Fibroblast of lung (primary cell): ENCODE measurements around the gene ITPR1. TPM values are rescaled to one million over a fixed set of nuclear protein-coding genes. Genes with fewer than 3 reads are reported as not detected.

ENCODE experiments used
- DNase-seq, 2 donors: peaks; one replicate each; pipeline versions ENCODE4 v3.0.0 to v3.0.0-alpha.2; 2010; ENCODE audit warnings: low read depth in 2 of 2
- H2AFZ ChIP-seq: 2 replicates; pipeline ENCODE4 v1.5.1; 2012; ENCODE audit warnings: low read length, control low read depth, inconsistent platforms
- H3K27ac ChIP-seq: 2 replicates; pipeline ENCODE4 v1.5.1; 2011; ENCODE audit warnings: low read length, control low read depth; ENCODE audit not compliant: insufficient read depth
- H3K27me3 ChIP-seq: 2 replicates; pipeline ENCODE4 v1.5.1; 2011; ENCODE audit warnings: mild to moderate bottlenecking, low read length; ENCODE audit not compliant: control insufficient read depth, insufficient read depth
- H3K36me3 ChIP-seq: 2 replicates; pipeline ENCODE4 v1.5.1; 2011; ENCODE audit warnings: low read length; ENCODE audit not compliant: control insufficient read depth, insufficient read depth
- H3K4me1 ChIP-seq: 2 replicates; pipeline ENCODE4 v1.5.1; 2011; ENCODE audit warnings: low read length; ENCODE audit not compliant: control insufficient read depth, insufficient read depth; ENCODE audit errors: extremely low read depth
- H3K4me2 ChIP-seq: 2 replicates; pipeline ENCODE4 v1.5.1; 2011; ENCODE audit warnings: low read length, control low read depth; ENCODE audit not compliant: insufficient read depth; ENCODE audit errors: extremely low read depth
- H3K4me3 ChIP-seq, 4 experiments: fragments of 200-600 bp in 1 of 4; sonication (generic) in 1 of 4; replicated peaks in 1 of 4; 2 replicates each; pipeline ENCODE4 v1.5.1; 2011 to 2016; ENCODE audit warnings: low read length in 4 of 4, low read depth in 3 of 4, mild to moderate bottlenecking in 3 of 4, control low read depth in 2 of 4, inconsistent platforms in 1 of 4, mixed read lengths in 1 of 4; ENCODE audit not compliant: insufficient read depth in 1 of 4; ENCODE audit errors: control extremely low read depth in 1 of 4
- H3K79me2 ChIP-seq: 2 replicates; pipeline ENCODE4 v1.5.1; 2012; ENCODE audit warnings: mild to moderate bottlenecking, low read length, inconsistent platforms; ENCODE audit not compliant: control insufficient read depth, insufficient read depth
- H3K9ac ChIP-seq: 2 replicates; pipeline ENCODE4 v1.5.1; 2011; ENCODE audit warnings: mild to moderate bottlenecking, low read length, control low read depth; ENCODE audit not compliant: insufficient read depth
- H3K9me3 ChIP-seq: 2 replicates; pipeline ENCODE4 v1.5.1; 2012; ENCODE audit warnings: low read depth, low read length; ENCODE audit not compliant: control insufficient read depth, insufficient read depth
- H4K20me1 ChIP-seq: 2 replicates; pipeline ENCODE4 v1.5.1; 2011; ENCODE audit warnings: low read length; ENCODE audit not compliant: control insufficient read depth, insufficient read depth; ENCODE audit errors: extremely low read depth
- CTCF ChIP-seq, 2 donors: IDR thresholded peaks in 1 of 2; conservative IDR thresholded peaks in 1 of 2; 1 replicate in 1 of 2; 2 replicates in 1 of 2; pipeline ENCODE4 v1.5.1; 2011 to 2012; ENCODE audit warnings: low read length in 2 of 2, control low read depth in 1 of 2, inconsistent platforms in 1 of 2, low read depth in 1 of 2, mild to moderate bottlenecking in 1 of 2
- EZH2 ChIP-seq: IDR thresholded peaks from 2 replicates; pipeline ENCODE4 v1.5.1; 2012; ENCODE audit warnings: low read length, control low read depth, mild to moderate bottlenecking; ENCODE audit errors: missing control alignments
- polyA plus RNA-seq, 2 donors: library from polyadenylated mRNA; depleted of rRNA in 1 of 2; stranded (reverse) in 1 of 2; unstranded in 1 of 2; fragments of >200 nt; gene quantifications; 2 replicates each; pipeline ENCODE4 v1.2.1, GENCODE V29; 2011 to 2012; ENCODE audit warnings: missing spikeins in 1 of 2
- total RNA-seq: library from RNA; depleted of rRNA; stranded (reverse); fragments of >200 nt; gene quantifications from 2 replicates; pipeline ENCODE4 v1.2.1, GENCODE V29; 2014

Gene ITPR1
- total and polyA plus RNA-seq, 2 donors (not counting 1 experiment from before 2014, with no cell fraction given), result 19.2 to 87.0 TPM

GRCh38 chr3:4771243-4771642 lies 278.1 kb downstream of the ITPR1 start:
- Histone ChIP-seq H3K4me1 (peaks cover 2% of the 10 kb centered on the region), H2AFZ (no peak overlapping the region), H3K27ac (no peak overlapping the region), H3K9ac (no peak overlapping the region), H3K27me3 (no peaks in the 10 kb centered on the region), H3K79me2 (no peaks in the 10 kb centered on the region), H3K4me3 (no peak overlapping the region), H3K9me3 (no peaks in the 10 kb centered on the region), H3K4me2 (no peak overlapping the region), H3K36me3 (no peaks in the 10 kb centered on the region), H4K20me1 (no peaks in the 10 kb centered on the region)
- TF ChIP-seq CTCF (conservative IDR thresholded peaks at IDR 0.05 in 1 of 2, IDR thresholded peaks at IDR 0.05 in 1 of 2; ENCODE audit: low read depth in 1 of 2, low read length in 2 of 2), result no peak
- TF ChIP-seq EZH2, result no peak
- no peak for DNase-seq

- H3K27ac ChIP-seq, result no peak overlapping the region
- no peak overlapping the region for H2AFZ ChIP-seq
- peaks cover 2% of the 10 kb centered on the region for H3K4me1 ChIP-seq
- no peaks in the 10 kb centered on the region for H3K36me3 ChIP-seq
- no peak overlapping the region for H3K4me3 ChIP-seq
- H3K9ac ChIP-seq, result no peak overlapping the region
- no peaks in the 10 kb centered on the region for H3K79me2 ChIP-seq
- H3K4me2 ChIP-seq, result no peak overlapping the region
- H3K27me3 ChIP-seq, result no peaks in the 10 kb centered on the region
- TF ChIP-seq EZH2, result no peak
- TF ChIP-seq CTCF (conservative IDR thresholded peaks at IDR 0.05 in 1 of 2, IDR thresholded peaks at IDR 0.05 in 1 of 2; ENCODE audit: low read depth in 1 of 2, low read length in 2 of 2), result no peak
- DNase-seq, result peak; percentile 70 to 71
- H3K9me3 ChIP-seq, result no peaks in the 10 kb centered on the region
- no peaks in the 10 kb centered on the region for H4K20me1 ChIP-seq
These were observed 279.1 kb downstream of the ITPR1 start for GRCh38 chr3:4772171-4772804.

GRCh38 chr3:4772858-4773257 lies 279.7 kb downstream of the ITPR1 start:
- H3K36me3 ChIP-seq, result no peaks in the 10 kb centered on the region
- H3K79me2 ChIP-seq, result no peaks in the 10 kb centered on the region
- H3K4me1 ChIP-seq, result peaks cover 2% of the 10 kb centered on the region
- no peak for DNase-seq
- no peaks in the 10 kb centered on the region for H3K9me3 ChIP-seq
- H3K4me2 ChIP-seq, result no peak overlapping the region
- TF ChIP-seq EZH2, result no peak
- no peak for TF ChIP-seq CTCF (conservative IDR thresholded peaks at IDR 0.05 in 1 of 2, IDR thresholded peaks at IDR 0.05 in 1 of 2; ENCODE audit: low read depth in 1 of 2, low read length in 2 of 2)
- H3K4me3 ChIP-seq, result no peak overlapping the region
- no peak overlapping the region for H3K27ac ChIP-seq
- H2AFZ ChIP-seq, result no peak overlapping the region
- H3K27me3 ChIP-seq, result no peaks in the 10 kb centered on the region
- H3K9ac ChIP-seq, result no peak overlapping the region
- no peaks in the 10 kb centered on the region for H4K20me1 ChIP-seq
